Measurements from ENCODE around the gene GDAP2. TPM values are rescaled to one million over a fixed set of nuclear protein-coding genes. Genes with fewer than 3 reads are reported as not detected.

The GDAP2 gene
- total RNA-seq, 1 experiment from 2014 or later, result 24.4 TPM

- Mint-ChIP-seq H3K27ac (no peak overlapping the region), H3K27me3 (ENCODE audit: low read depth) (no peaks in the 10 kb centered on the region; the same call in 1 of the 2 replicates), H3K36me3 (ENCODE audit: insufficient read depth in 1 of 3, low read depth in 3 of 3) (peaks cover 2 to 7% (median 3%) of the 10 kb centered on the region in 3 experiments; a peak in 3 of 7 replicates), H3K4me1 (peaks cover 0 to 3% of the 10 kb centered on the region in 2 experiments; a peak in 1 of 4 replicates), H3K9me3 (peaks cover 14 to 15% of the 10 kb centered on the region in 2 experiments; a peak in 4 of 5 replicates), H3K4me3 (no peak overlapping the region)
- no peak overlapping the region for H2AFZ ChIP-seq (ENCODE audit: low read length)
- WGBS (ENCODE audit: extremely low coverage, insufficient read length, low lambda C conversion rate), result no CpG with 5 or more reads among the region's 2 CpGs
- H3K18ac ChIP-seq (ENCODE audit: insufficient read length, low read depth, low read length), result no peak overlapping the region
- H4K20me1 ChIP-seq (ENCODE audit: control insufficient read depth, insufficient read depth, insufficient read length), result peaks cover 2% of the 10 kb centered on the region
- H3K9ac ChIP-seq (ENCODE audit: extremely low read depth, insufficient read length, low read length), result no peak overlapping the region
- no peak overlapping the region for H2BK12ac ChIP-seq (ENCODE audit: insufficient read length, low read depth, low read length)
- H2BK120ac ChIP-seq (ENCODE audit: low read depth, low read length, poor library complexity, severe bottlenecking), result no peak overlapping the region
- no peak overlapping the region for H3K4me2 ChIP-seq (ENCODE audit: insufficient read depth, insufficient read length, low read length)
- H4K5ac ChIP-seq (ENCODE audit: insufficient read length, low read depth, low read length), result no peak overlapping the region
- no peak overlapping the region for H3K56ac ChIP-seq (ENCODE audit: insufficient read length, low read depth, low read length)
- H4K8ac ChIP-seq (replicated peaks; ENCODE audit: insufficient read length, low read depth, low read length), result no peak overlapping the region
- H2AK5ac ChIP-seq (ENCODE audit: insufficient read length, low read length), result no peak overlapping the region
- no peaks in the 10 kb centered on the region for H3K9me3 ChIP-seq (ENCODE audit: control insufficient read depth, low read depth, low read length)
- H4K91ac ChIP-seq (ENCODE audit: insufficient read length, low read depth, low read length), result no peak overlapping the region
- no peak overlapping the region for H2BK20ac ChIP-seq (ENCODE audit: low read depth, low read length, poor library complexity, severe bottlenecking)
- H3K4me1 ChIP-seq (ENCODE audit: insufficient read depth, low read length), result no peaks in the 10 kb centered on the region
- H2BK15ac ChIP-seq (ENCODE audit: low read depth, low read length), result no peak overlapping the region
- H3K23me2 ChIP-seq (ENCODE audit: insufficient read length, low read depth, low read length, poor library complexity, severe bottlenecking), result no peaks in the 10 kb centered on the region
- no peaks in the 10 kb centered on the region for H3K79me2 ChIP-seq (ENCODE audit: insufficient read depth, low read length)
- no peak overlapping the region for H3K23ac ChIP-seq (ENCODE audit: insufficient read length, low read depth, low read length)
- no peak overlapping the region for H3K4ac ChIP-seq (ENCODE audit: low read depth, low read length)
- no peaks in the 10 kb centered on the region for H3K27me3 ChIP-seq (ENCODE audit: insufficient read depth, low read length)
- H3K14ac ChIP-seq (ENCODE audit: insufficient read depth, low read length), result no peak overlapping the region
- no peak for TF ChIP-seq CTCF (conservative IDR thresholded peaks at IDR 0.05)
- H3K79me1 ChIP-seq (ENCODE audit: insufficient read depth, low read depth, low read length, poor library complexity, severe bottlenecking), result no peaks in the 10 kb centered on the region
- H2BK5ac ChIP-seq (ENCODE audit: insufficient read length, low read length), result no peak overlapping the region
- H3K27ac ChIP-seq (ENCODE audit: insufficient read length, low read depth, low read length), result no peak overlapping the region
- DNase-seq, result no peak
- no peak overlapping the region for H3T11ph ChIP-seq (ENCODE audit: low read length)
Measured at GRCh38 chr1:117825414-117825813, 104.0 kb downstream of the GDAP2 start.

All from H9 (cell line).